ENCODE results near the gene RASA3.

DNA sequence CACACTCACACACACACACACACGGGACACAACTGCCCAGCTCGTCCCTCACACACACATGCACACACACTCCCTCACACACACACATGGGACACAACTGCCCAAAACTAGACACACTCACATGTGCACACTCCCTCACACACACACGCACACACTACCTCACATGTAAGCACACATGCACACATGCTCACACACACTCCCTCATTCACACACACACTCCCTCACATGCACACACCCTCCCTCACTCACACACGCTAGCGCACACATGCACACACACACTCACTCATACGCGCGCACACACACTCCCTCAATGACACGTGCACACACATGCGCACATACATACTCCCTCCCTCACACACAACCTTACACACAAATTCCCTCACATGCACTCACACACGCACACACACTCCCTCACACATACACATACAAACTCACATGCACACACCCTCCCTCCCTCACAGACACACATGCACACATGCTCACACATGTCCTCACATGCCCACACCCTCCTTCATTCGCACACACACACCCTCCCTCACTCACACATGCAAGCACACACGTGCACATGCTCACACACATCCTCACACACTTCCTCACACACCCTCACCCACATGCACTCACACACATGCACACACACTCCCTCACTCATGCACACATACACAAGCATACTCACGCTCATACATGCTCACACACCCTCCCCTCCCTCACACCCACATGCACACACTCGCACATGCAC, 9.0 kb upstream of the RASA3 start:
- TF ChIP-seq, protein P1, sequence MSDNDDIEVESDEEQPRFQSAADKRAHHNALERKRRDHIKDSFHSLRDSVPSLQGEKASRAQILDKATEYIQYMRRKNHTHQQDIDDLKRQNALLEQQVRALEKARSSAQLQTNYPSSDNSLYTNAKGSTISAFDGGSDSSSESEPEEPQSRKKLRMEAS (CRISPR knock-in tag; IDR thresholded peaks at IDR 0.05) = no peak
- TF ChIP-seq ELF4 (CRISPR knock-in tag; IDR thresholded peaks at IDR 0.05; ENCODE audit: low read depth) = no peak
- TF ChIP-seq, protein P2, sequence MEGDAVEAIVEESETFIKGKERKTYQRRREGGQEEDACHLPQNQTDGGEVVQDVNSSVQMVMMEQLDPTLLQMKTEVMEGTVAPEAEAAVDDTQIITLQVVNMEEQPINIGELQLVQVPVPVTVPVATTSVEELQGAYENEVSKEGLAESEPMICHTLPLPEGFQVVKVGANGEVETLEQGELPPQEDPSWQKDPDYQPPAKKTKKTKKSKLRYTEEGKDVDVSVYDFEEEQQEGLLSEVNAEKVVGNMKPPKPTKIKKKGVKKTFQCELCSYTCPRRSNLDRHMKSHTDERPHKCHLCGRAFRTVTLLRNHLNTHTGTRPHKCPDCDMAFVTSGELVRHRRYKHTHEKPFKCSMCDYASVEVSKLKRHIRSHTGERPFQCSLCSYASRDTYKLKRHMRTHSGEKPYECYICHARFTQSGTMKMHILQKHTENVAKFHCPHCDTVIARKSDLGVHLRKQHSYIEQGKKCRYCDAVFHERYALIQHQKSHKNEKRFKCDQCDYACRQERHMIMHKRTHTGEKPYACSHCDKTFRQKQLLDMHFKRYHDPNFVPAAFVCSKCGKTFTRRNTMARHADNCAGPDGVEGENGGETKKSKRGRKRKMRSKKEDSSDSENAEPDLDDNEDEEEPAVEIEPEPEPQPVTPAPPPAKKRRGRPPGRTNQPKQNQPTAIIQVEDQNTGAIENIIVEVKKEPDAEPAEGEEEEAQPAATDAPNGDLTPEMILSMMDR (IDR thresholded peaks at IDR 0.05) = no peak
- TF ChIP-seq SMAD4 (CRISPR knock-in tag; IDR thresholded peaks at IDR 0.05) = no peak
- no peak for TF ChIP-seq NFYB (CRISPR knock-in tag; conservative IDR thresholded peaks at IDR 0.05; ENCODE audit: low read depth)
- no peak for TF ChIP-seq NR2C2 (CRISPR knock-in tag; IDR thresholded peaks at IDR 0.05)
- TF ChIP-seq, protein P3, sequence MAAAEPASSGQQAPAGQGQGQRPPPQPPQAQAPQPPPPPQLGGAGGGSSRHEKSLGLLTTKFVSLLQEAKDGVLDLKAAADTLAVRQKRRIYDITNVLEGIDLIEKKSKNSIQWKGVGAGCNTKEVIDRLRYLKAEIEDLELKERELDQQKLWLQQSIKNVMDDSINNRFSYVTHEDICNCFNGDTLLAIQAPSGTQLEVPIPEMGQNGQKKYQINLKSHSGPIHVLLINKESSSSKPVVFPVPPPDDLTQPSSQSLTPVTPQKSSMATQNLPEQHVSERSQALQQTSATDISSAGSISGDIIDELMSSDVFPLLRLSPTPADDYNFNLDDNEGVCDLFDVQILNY (CRISPR knock-in tag; IDR thresholded peaks at IDR 0.05) = no peak
- TF ChIP-seq JUN (CRISPR knock-in tag; IDR thresholded peaks at IDR 0.05) = no peak
- no peak for TF ChIP-seq ZNF416 (CRISPR knock-in tag; IDR thresholded peaks at IDR 0.05)
- TF ChIP-seq ZNF232 (CRISPR knock-in tag; IDR thresholded peaks at IDR 0.05) = no peak
- TF ChIP-seq, protein P4, sequence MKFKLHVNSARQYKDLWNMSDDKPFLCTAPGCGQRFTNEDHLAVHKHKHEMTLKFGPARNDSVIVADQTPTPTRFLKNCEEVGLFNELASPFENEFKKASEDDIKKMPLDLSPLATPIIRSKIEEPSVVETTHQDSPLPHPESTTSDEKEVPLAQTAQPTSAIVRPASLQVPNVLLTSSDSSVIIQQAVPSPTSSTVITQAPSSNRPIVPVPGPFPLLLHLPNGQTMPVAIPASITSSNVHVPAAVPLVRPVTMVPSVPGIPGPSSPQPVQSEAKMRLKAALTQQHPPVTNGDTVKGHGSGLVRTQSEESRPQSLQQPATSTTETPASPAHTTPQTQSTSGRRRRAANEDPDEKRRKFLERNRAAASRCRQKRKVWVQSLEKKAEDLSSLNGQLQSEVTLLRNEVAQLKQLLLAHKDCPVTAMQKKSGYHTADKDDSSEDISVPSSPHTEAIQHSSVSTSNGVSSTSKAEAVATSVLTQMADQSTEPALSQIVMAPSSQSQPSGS (CRISPR knock-in tag; IDR thresholded peaks at IDR 0.05; ENCODE audit: borderline replicate concordance, low read depth) = no peak
- TF ChIP-seq, protein P5, sequence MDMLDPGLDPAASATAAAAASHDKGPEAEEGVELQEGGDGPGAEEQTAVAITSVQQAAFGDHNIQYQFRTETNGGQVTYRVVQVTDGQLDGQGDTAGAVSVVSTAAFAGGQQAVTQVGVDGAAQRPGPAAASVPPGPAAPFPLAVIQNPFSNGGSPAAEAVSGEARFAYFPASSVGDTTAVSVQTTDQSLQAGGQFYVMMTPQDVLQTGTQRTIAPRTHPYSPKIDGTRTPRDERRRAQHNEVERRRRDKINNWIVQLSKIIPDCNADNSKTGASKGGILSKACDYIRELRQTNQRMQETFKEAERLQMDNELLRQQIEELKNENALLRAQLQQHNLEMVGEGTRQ (CRISPR knock-in tag; IDR thresholded peaks at IDR 0.05) = no peak
- TF ChIP-seq, protein P6, sequence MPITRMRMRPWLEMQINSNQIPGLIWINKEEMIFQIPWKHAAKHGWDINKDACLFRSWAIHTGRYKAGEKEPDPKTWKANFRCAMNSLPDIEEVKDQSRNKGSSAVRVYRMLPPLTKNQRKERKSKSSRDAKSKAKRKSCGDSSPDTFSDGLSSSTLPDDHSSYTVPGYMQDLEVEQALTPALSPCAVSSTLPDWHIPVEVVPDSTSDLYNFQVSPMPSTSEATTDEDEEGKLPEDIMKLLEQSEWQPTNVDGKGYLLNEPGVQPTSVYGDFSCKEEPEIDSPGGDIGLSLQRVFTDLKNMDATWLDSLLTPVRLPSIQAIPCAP (CRISPR knock-in tag; IDR thresholded peaks at IDR 0.05) = no peak
